Mucosa of descending colon (tissue), 3 donors: ENCODE results near the gene C16orf82. TPM values are rescaled to one million over a fixed set of nuclear protein-coding genes. Genes with fewer than 3 reads are reported as not detected.
"Not testable (repeated sequence)": the region's sequence is repeated elsewhere in the genome, so short reads cannot be mapped to it uniquely, and the experiment has no call there.

Experiments used
- ATAC-seq: fragments of 200-7000 bp; cut with Tn5 transposase; one replicate; pipeline ENCODE4 v1.9.1; 2020; ENCODE audit warnings: mild to moderate bottlenecking, moderate library complexity
- DNase-seq, 3 donors: peaks; one replicate each; pipeline ENCODE4 v3.0.0-alpha.2; 2020
- H3K36me3 ChIP-seq: fragments of 200-600 bp; one replicate; pipeline ENCODE4 v1.8.0; 2021; ENCODE audit warnings: low read depth, mild to moderate bottlenecking
- H3K4me1 ChIP-seq: fragments of 200-600 bp; one replicate; pipeline ENCODE4 v1.8.0; 2021; ENCODE audit warnings: low read depth, mild to moderate bottlenecking
- H3K4me3 ChIP-seq: fragments of 200-600 bp; one replicate; pipeline ENCODE4 v1.8.0; 2021; ENCODE audit warnings: mild to moderate bottlenecking
- H3K9me3 ChIP-seq: fragments of 200-600 bp; one replicate; pipeline ENCODE4 v1.8.0; 2021; ENCODE audit warnings: mild to moderate bottlenecking
- intact Hi-C, 2 donors: fragments of 100-400 bp; cut with DNase I in 1 of 2; cut with micrococcal nuclease in 1 of 2; formaldehyde crosslinking; loops; one replicate each; pipeline versions ENCODE4 v1.11.0 to v1.11.1; 2022; cut with DNase I, micrococcal nuclease
- total RNA-seq, 3 donors: library from RNA; stranded (reverse); fragmentation: NEBNext Ultra II Directional in 2 of 3; extraction: Animal tissue kit (Norgen Biotek cat#: 25700) in 2 of 3; gene quantifications; one replicate each; pipeline versions ENCODE4 v1.2.1 to v1.2.4, GENCODE V29; 2021 to 2023
- TF ChIP-seq, protein P1 (sequence below): fragments of 200-600 bp; IDR thresholded peaks from one replicate; pipeline ENCODE4 v1.8.0; 2022; ENCODE audit warnings: antibody characterized with exemption, mild to moderate bottlenecking
- donor health status: DM: no; HTN: no; CAD: no; lungs with moderate emphysema.
- donor health status: DM: no; HTN: no; CAD: no.
- donor health status: DM: no; HTN: yes; CAD: no.

C16orf82 gene
- total RNA-seq, 3 donors from 2014 or later: not detected

GRCh38 chr16:27073733-27074132 lies 7.0 kb downstream of the C16orf82 start:
- Histone ChIP-seq H3K9me3 (no peaks in the 10 kb centered on the region), H3K36me3 (no peaks in the 10 kb centered on the region), H3K4me1 (no peaks in the 10 kb centered on the region), H3K4me3 (no peak overlapping the region)
- intact Hi-C loops: no loop called here
- no peak for ATAC-seq
- no peak for DNase-seq
- TF ChIP-seq, protein P1, sequence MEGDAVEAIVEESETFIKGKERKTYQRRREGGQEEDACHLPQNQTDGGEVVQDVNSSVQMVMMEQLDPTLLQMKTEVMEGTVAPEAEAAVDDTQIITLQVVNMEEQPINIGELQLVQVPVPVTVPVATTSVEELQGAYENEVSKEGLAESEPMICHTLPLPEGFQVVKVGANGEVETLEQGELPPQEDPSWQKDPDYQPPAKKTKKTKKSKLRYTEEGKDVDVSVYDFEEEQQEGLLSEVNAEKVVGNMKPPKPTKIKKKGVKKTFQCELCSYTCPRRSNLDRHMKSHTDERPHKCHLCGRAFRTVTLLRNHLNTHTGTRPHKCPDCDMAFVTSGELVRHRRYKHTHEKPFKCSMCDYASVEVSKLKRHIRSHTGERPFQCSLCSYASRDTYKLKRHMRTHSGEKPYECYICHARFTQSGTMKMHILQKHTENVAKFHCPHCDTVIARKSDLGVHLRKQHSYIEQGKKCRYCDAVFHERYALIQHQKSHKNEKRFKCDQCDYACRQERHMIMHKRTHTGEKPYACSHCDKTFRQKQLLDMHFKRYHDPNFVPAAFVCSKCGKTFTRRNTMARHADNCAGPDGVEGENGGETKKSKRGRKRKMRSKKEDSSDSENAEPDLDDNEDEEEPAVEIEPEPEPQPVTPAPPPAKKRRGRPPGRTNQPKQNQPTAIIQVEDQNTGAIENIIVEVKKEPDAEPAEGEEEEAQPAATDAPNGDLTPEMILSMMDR: no peak

DNA sequence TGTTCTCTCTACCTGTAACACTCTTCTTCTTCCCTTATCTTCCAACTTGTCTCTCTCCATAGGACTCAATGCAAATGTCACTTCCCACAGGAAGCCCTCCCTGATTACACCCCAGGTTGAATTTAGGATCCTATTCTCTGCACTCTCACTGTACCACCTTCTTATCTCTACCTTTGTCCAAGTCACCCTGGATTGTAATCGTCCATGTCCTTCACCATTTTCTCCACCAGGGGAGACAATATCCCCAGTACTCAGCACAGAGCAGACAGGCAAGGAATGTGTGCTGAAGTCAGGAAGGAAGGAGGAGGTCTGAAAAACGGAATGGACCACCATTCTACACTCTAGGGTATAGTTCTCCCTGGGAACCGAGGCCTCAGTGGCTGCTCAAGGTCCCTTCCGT lies 14.2 kb downstream of the C16orf82 start:
- intact Hi-C loops: no loop called here
- Histone ChIP-seq H3K4me3 (no peak overlapping the region), H3K4me1 (no peaks in the 10 kb centered on the region), H3K9me3 (no peaks in the 10 kb centered on the region), H3K36me3 (no peaks in the 10 kb centered on the region)
- TF ChIP-seq, protein P1: no peak
- peak in 1 of 3 donors; percentile 27 for DNase-seq
- peak; percentile 60 for ATAC-seq

- Histone ChIP-seq H3K36me3 (no peaks in the 10 kb centered on the region), H3K4me1 (no peaks in the 10 kb centered on the region), H3K4me3 (no peak overlapping the region), H3K9me3 (no peaks in the 10 kb centered on the region)
- TF ChIP-seq, protein P1: no peak
- DNase-seq (no peak), ATAC-seq (no peak)
- intact Hi-C loops: no loop called here
Measured at GRCh38 chr16:27083861-27084261, 17.1 kb downstream of the C16orf82 start.

GRCh38 chr16:27084307-27085028 lies 17.7 kb downstream of the C16orf82 start:
- no peaks in the 10 kb centered on the region for H3K9me3 ChIP-seq
- ATAC-seq (no peak), DNase-seq (no peak)
- no peaks in the 10 kb centered on the region for H3K36me3 ChIP-seq
- no peaks in the 10 kb centered on the region for H3K4me1 ChIP-seq
- intact Hi-C loops: no loop called here
- no peak overlapping the region for H3K4me3 ChIP-seq
- TF ChIP-seq, protein P1: no peak

DNA sequence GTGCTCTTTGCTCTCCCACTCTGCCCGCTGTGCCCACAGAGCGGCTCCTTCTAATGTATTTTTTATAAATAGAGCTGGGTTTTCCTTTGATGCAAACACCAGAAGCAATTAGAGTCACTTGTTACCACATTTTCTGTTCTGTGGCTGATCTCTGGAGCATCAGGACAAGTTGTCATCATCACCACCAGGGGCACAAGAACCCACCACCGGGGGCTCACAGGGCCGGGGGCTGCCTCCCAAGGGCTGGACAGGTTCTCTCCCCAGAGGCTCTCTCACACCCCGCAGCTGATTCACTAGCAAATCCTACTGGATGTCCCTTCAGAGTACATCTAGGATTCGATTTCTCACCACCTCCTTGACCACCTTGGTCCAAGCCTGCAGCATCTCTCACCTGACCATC lies 18.5 kb downstream of the C16orf82 start:
- TF ChIP-seq, protein P1: no peak
- no peak overlapping the region for H3K4me3 ChIP-seq
- no peaks in the 10 kb centered on the region for H3K9me3 ChIP-seq
- ATAC-seq (no peak), DNase-seq (no peak)
- H3K4me1 ChIP-seq: no peaks in the 10 kb centered on the region
- intact Hi-C loops: no loop called here
- H3K36me3 ChIP-seq: no peaks in the 10 kb centered on the region

DNA sequence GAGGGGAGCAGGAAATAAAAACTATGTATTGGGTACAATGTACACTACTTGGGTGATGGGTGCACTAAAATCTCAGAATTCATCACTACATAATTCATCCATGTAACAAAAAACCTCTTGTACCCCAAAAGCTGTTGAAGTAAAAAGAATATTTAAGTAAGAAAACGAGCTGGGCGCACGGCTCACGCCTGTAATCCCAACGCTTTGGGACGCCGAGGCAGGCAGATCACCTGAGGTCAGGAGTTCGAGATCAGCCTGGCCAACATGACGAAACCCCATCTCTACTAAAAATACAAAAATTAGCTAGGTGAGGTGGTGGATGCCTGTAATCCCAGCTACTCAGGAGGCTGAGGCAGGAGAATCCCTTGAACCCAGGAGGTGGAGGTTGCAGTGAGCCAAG lies 19.3 kb downstream of the C16orf82 start:
- intact Hi-C loops, H3K4me3 ChIP-seq, H3K9me3 ChIP-seq, H3K36me3 ChIP-seq, H3K4me1 ChIP-seq, ATAC-seq, DNase-seq: not testable (repeated sequence)
